Mesendoderm (in vitro differentiated cells): ENCODE data around the gene HOXB4.

Experiments
- DNase-seq: peaks from one replicate; pipeline ENCODE4 v3.0.0; 2013
- H2AK5ac ChIP-seq: 2 replicates; pipeline ENCODE4 v1.6.1; 2013; ENCODE audit warnings: low read length, inconsistent platforms
- H2BK120ac ChIP-seq: 2 replicates; pipeline ENCODE4 v1.6.1; 2013; ENCODE audit warnings: low read depth, mild to moderate bottlenecking, low read length, moderate library complexity, mixed read lengths
- H2BK15ac ChIP-seq: replicated peaks from 2 replicates; pipeline ENCODE4 v1.6.1; 2013; ENCODE audit warnings: low read depth, mild to moderate bottlenecking, moderate library complexity
- H2BK5ac ChIP-seq: 2 replicates; pipeline ENCODE4 v1.6.1; 2013; ENCODE audit warnings: low read length, inconsistent platforms
- H3K18ac ChIP-seq: 2 replicates; pipeline ENCODE4 v1.6.1; 2013; ENCODE audit warnings: mild to moderate bottlenecking, low read length, mixed read lengths
- H3K23ac ChIP-seq: one replicate; pipeline ENCODE4 v1.6.1; 2013; ENCODE audit warnings: low read length
- H3K27ac ChIP-seq: 2 replicates; pipeline ENCODE4 v1.5.1; 2013; ENCODE audit warnings: low read depth, mild to moderate bottlenecking, inconsistent platforms, low read length, moderate library complexity
- H3K27me3 ChIP-seq: 2 replicates; pipeline ENCODE4 v1.6.1; 2013; ENCODE audit warnings: low read length, control low read depth, mild to moderate bottlenecking, inconsistent platforms; ENCODE audit not compliant: insufficient read depth, poor library complexity
- H3K36me3 ChIP-seq: 2 replicates; pipeline ENCODE4 v1.6.1; 2013; ENCODE audit warnings: low read length, inconsistent platforms; ENCODE audit not compliant: control insufficient read depth, insufficient read depth
- H3K4ac ChIP-seq: one replicate; pipeline ENCODE4 v1.6.1; 2013; ENCODE audit warnings: low read depth, mild to moderate bottlenecking, low read length, moderate library complexity
- H3K4me1 ChIP-seq: 2 replicates; pipeline ENCODE4 v1.6.1; 2013; ENCODE audit warnings: low read depth, low read length, inconsistent platforms; ENCODE audit not compliant: control insufficient read depth
- H3K4me2 ChIP-seq: 2 replicates; pipeline ENCODE4 v1.6.1; 2013; ENCODE audit warnings: low read length
- H3K4me3 ChIP-seq: 2 replicates; pipeline ENCODE4 v1.5.1; 2013; ENCODE audit warnings: mild to moderate bottlenecking, low read length
- H3K56ac ChIP-seq: one replicate; pipeline ENCODE4 v1.6.1; 2013; ENCODE audit warnings: low read length
- H3K79me1 ChIP-seq: 2 replicates; pipeline ENCODE4 v1.6.1; 2013; ENCODE audit warnings: low read length, inconsistent platforms
- H3K79me2 ChIP-seq: 2 replicates; pipeline ENCODE4 v1.6.1; 2013; ENCODE audit warnings: mild to moderate bottlenecking, low read length; ENCODE audit not compliant: control insufficient read depth, insufficient read depth
- H3K9ac ChIP-seq: 2 replicates; pipeline ENCODE4 v1.6.1; 2013; ENCODE audit warnings: low read length, inconsistent platforms
- H4K5ac ChIP-seq: one replicate; pipeline ENCODE4 v1.6.1; 2013; ENCODE audit warnings: low read length
- H4K8ac ChIP-seq: one replicate; pipeline ENCODE4 v1.6.1; 2013; ENCODE audit warnings: low read depth, mild to moderate bottlenecking, control low read depth, low read length, moderate library complexity
- WGBS: extraction: QIAGEN DNeasy Blood & Tissue Kit; methylation state at CpG from one replicate; pipeline ENCODE4 v1.1.7; 2013; ENCODE audit warnings: low lambda C conversion rate, missing lambda C conversion rate; ENCODE audit not compliant: insufficient coverage; ENCODE audit errors: extremely low coverage; 5-methylcytosine and 5-hydroxymethylcytosine counted together

Gene HOXB4

DNA sequence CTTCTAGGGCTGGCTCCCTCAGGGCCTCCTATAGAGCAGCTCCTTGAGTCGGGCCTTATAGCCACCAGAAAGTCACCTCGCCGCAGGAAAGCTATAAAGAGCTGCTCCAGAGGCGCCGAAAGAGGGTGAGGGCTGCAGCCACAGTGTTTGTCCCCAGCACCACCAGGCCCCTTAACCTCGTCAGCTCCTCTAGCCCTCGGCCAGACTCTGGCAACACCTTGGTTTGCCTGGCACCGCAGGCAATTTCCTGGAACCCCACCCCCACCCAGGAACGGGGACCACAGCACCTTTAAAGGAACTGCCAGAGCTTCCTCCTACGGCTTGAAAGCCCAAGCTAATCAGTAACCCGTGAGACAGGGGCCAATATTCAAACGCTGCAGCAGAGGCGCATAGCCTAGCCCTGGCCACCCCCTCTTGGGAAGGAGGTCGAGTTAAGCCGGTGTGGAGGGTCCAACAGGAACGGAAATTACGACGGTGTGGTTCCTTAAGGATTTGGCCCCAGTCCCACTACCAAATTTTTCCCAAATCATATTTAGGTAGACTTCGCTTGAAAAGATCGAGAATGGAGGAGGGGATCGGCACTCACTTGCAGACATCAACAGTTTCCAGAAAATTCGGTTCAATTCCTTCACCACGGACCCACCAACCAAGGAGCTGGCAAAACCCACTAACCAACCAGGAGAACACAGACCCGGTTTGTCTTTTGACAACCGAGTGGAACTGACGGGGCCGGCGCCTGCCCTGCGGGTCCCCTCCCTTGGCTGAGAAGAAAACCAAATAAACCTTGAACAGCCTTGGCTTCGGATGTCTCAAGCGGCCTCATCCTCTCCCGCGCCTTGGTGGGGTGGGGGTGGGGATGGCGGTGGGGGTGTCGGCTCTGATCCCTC, 23.6 kb upstream of the HOXB4 start:
- no CpG with 5 or more reads among the region's 35 CpGs for WGBS
- H3K4ac ChIP-seq, result no peak overlapping the region
- H3K4me2 ChIP-seq, result no peak overlapping the region
- H4K8ac ChIP-seq, result no peak overlapping the region
- no peak overlapping the region for H3K18ac ChIP-seq
- H2AK5ac ChIP-seq, result no peak overlapping the region
- no peaks in the 10 kb centered on the region for H3K36me3 ChIP-seq
- no peak overlapping the region for H4K5ac ChIP-seq
- H3K27ac ChIP-seq, result no peak overlapping the region
- no peak overlapping the region for H2BK5ac ChIP-seq
- H3K79me2 ChIP-seq, result no peaks in the 10 kb centered on the region
- H3K79me1 ChIP-seq, result no peaks in the 10 kb centered on the region
- peak overlapping the region; percentile 51 for H3K23ac ChIP-seq
- no peak overlapping the region for H2BK15ac ChIP-seq
- DNase-seq, result no peak
- H2BK120ac ChIP-seq, result no peak overlapping the region
- peaks cover 9% of the 10 kb centered on the region for H3K4me1 ChIP-seq
- peaks cover 88% of the 10 kb centered on the region for H3K27me3 ChIP-seq
- peak overlapping the region; percentile 57 for H3K56ac ChIP-seq
- peak overlapping the region; percentile 9 for H3K9ac ChIP-seq
- H3K4me3 ChIP-seq, result no peak overlapping the region

DNA sequence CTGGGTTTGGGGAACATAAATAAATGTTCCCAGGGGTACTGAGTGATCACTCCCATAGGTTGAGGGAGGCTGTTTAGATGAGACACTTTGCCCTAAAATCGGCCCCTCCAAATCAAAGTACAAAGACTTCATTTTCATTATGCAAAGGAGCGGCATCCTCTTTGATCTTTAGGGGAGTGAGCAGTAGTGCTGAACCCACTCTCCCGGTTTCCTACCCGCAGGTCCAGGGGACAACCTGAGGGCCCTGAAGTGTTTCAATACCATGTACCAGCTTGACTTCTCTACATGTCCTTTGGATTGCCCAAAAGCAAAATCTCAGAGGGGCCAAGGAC, 23.0 kb upstream of the HOXB4 start:
- H2BK120ac ChIP-seq, result no peak overlapping the region
- no peak overlapping the region for H2BK15ac ChIP-seq
- H3K9ac ChIP-seq, result no peak overlapping the region
- H3K4me2 ChIP-seq, result no peak overlapping the region
- peaks cover 9% of the 10 kb centered on the region for H3K4me1 ChIP-seq
- DNase-seq, result no peak
- H2AK5ac ChIP-seq, result no peak overlapping the region
- no peaks in the 10 kb centered on the region for H3K36me3 ChIP-seq
- WGBS, result no CpG with 5 or more reads among the region's 4 CpGs
- H3K23ac ChIP-seq, result no peak overlapping the region
- H3K4ac ChIP-seq, result no peak overlapping the region
- no peak overlapping the region for H3K18ac ChIP-seq
- H3K56ac ChIP-seq, result peak overlapping the region; percentile 37
- H3K4me3 ChIP-seq, result no peak overlapping the region
- no peak overlapping the region for H4K5ac ChIP-seq
- no peaks in the 10 kb centered on the region for H3K79me2 ChIP-seq
- H3K27me3 ChIP-seq, result peaks cover 88% of the 10 kb centered on the region
- no peaks in the 10 kb centered on the region for H3K79me1 ChIP-seq
- no peak overlapping the region for H4K8ac ChIP-seq
- no peak overlapping the region for H3K27ac ChIP-seq
- H2BK5ac ChIP-seq, result no peak overlapping the region

DNA sequence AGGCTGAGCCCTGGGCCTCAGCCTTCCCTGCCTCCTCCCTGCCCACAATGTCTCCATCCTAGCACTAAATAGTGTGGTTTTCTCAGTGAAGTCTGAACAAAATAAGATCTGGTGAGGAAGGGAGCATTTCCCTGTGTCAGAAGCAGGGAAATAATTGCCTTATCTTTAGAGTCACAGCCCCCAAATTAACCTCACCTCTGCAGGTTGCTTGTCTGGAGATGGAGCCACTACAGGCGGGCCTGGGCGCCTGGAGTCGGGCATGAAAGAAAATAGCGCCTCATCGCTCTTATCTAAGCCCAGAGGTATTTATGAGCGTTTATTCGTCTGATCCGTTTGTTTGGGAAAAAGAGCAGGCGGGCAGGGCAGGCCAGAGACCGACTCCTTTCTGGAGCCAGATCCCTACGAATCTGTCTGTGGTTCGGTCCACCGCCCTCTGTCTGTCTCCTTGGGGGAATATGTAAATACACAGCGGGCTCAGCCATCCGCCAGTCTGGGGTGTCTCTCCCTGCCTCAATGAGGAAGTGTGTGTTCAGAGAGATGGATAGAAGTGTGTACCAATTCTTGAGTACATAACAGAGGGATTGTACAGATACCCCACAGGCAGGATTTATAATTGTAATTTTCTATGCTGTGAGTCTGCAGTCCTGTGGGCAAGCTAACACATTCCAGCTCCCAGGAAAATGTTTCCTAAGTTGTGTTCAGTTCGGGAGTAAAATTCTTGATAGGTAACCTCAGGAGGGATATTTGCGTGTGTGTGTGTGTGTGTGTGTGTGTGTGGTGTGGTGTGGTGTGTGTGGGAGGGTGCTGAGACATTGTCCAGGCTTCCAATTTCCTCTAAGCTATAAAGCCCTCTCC, 22.3 kb upstream of the HOXB4 start:
- peak; percentile 74 for DNase-seq
- Histone ChIP-seq H2BK5ac (no peak overlapping the region), H3K18ac (no peak overlapping the region), H3K36me3 (no peaks in the 10 kb centered on the region), H2BK15ac (no peak overlapping the region), H3K56ac (no peak overlapping the region), H3K4ac (no peak overlapping the region), H2BK120ac (no peak overlapping the region), H2AK5ac (no peak overlapping the region), H3K4me2 (no peak overlapping the region), H3K27ac (no peak overlapping the region), H3K27me3 (peaks cover 88% of the 10 kb centered on the region), H3K4me1 (peaks cover 9% of the 10 kb centered on the region), H3K23ac (no peak overlapping the region), H4K8ac (no peak overlapping the region), H3K4me3 (no peak overlapping the region), H3K79me2 (no peaks in the 10 kb centered on the region), H3K79me1 (no peaks in the 10 kb centered on the region), H3K9ac (no peak overlapping the region), H4K5ac (no peak overlapping the region)
- WGBS, result no CpG with 5 or more reads among the region's 17 CpGs

DNA sequence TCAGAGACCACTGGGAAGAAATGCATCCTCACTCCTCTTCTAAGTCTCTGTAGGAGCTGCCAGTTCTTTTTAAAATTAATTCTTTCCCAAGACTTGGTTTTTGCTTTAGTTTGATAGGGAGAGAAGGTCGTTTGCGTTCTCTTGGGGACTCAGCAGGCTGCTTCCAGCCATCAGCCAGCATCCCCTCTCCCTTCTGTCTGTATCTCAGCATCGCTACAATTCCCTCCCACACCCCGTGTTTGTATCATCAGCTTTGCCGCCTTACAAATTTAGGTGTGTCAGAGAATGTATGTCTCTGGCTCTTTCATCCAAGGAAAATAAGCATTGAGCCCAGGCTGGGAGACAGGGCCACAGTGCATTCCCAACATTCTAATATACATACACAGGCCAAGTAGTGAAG, 21.2 kb upstream of the HOXB4 start:
- DNase-seq, result no peak
- no peaks in the 10 kb centered on the region for H3K79me2 ChIP-seq
- H3K79me1 ChIP-seq, result no peaks in the 10 kb centered on the region
- H3K4me1 ChIP-seq, result peaks cover 10% of the 10 kb centered on the region
- H4K5ac ChIP-seq, result no peak overlapping the region
- no peak overlapping the region for H2BK120ac ChIP-seq
- no peak overlapping the region for H4K8ac ChIP-seq
- peak overlapping the region; percentile 26 for H3K23ac ChIP-seq
- H3K27ac ChIP-seq, result no peak overlapping the region
- H3K18ac ChIP-seq, result no peak overlapping the region
- no peak overlapping the region for H3K9ac ChIP-seq
- no peak overlapping the region for H3K56ac ChIP-seq
- H3K4ac ChIP-seq, result no peak overlapping the region
- no peak overlapping the region for H2AK5ac ChIP-seq
- no peak overlapping the region for H3K4me2 ChIP-seq
- no CpG with 5 or more reads among the region's 5 CpGs for WGBS
- no peak overlapping the region for H3K4me3 ChIP-seq
- H2BK5ac ChIP-seq, result no peak overlapping the region
- no peaks in the 10 kb centered on the region for H3K36me3 ChIP-seq
- peaks cover 88% of the 10 kb centered on the region for H3K27me3 ChIP-seq
- H2BK15ac ChIP-seq, result no peak overlapping the region

DNA sequence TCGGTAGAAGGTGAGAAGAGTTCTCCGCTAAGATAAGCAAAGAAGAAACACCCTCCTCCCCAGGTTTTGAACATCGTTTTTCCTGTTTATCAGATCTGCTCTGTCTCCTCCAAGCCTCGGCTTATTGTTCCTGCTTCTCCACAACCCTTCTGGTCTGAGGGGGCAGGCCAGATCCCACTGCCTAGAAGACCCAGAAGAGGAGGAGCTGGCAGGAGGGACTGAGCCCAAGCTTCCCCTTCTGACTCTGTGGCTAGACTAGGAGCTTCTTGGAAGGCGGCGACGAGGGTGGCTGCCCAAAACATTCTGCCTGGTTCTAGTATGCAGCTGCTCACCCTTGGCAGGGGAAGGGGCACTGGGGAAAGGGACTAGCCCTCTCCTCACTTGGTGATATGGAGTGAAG, 20.6 kb upstream of the HOXB4 start:
- Histone ChIP-seq H3K27ac (no peak overlapping the region), H3K4me3 (no peak overlapping the region), H3K18ac (no peak overlapping the region), H2BK120ac (no peak overlapping the region), H3K79me2 (no peaks in the 10 kb centered on the region), H3K4me1 (peaks cover 11% of the 10 kb centered on the region), H3K56ac (no peak overlapping the region), H3K79me1 (no peaks in the 10 kb centered on the region), H3K36me3 (no peaks in the 10 kb centered on the region), H3K23ac (no peak overlapping the region), H2BK15ac (no peak overlapping the region), H3K27me3 (peaks cover 85% of the 10 kb centered on the region), H2AK5ac (no peak overlapping the region), H4K8ac (no peak overlapping the region), H3K9ac (no peak overlapping the region), H2BK5ac (no peak overlapping the region), H4K5ac (no peak overlapping the region), H3K4me2 (no peak overlapping the region), H3K4ac (no peak overlapping the region)
- no peak for DNase-seq
- WGBS, result no CpG with 5 or more reads among the region's 7 CpGs
